ENCODE data around the gene NEU2. TPM values are rescaled to one million over a fixed set of nuclear protein-coding genes. Genes with fewer than 3 reads are reported as not detected.

NEU2 gene
- total and polyA plus RNA-seq, 2 of the 13 experiments (the other 11 are each of a cell fraction or from before 2014, with no cell fraction given): not detected

GRCh38 chr2:233059797-233060500 is 27.5 kb downstream of the NEU2 start, which contains the start of gene INPP5D (continued):
- TF ChIP-seq, protein P1, sequence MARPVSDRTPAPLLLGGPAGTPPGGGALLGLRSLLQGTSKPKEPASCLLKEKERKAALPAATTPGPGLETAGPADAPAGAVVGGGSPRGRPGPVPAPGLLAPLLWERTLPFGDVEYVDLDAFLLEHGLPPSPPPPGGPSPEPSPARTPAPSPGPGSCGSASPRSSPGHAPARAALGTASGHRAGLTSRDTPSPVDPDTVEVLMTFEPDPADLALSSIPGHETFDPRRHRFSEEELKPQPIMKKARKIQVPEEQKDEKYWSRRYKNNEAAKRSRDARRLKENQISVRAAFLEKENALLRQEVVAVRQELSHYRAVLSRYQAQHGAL (CRISPR knock-in tag; IDR thresholded peaks at IDR 0.05; ENCODE audit: not compliant biosample characterization): no peak
- peak; percentile 44; the same call in 1 of the 2 replicates for TF ChIP-seq UBTF (CRISPR knock-in tag; IDR thresholded peaks at IDR 0.05)
- peak; percentile 93 for TF ChIP-seq ZNF687 (CRISPR knock-in tag; IDR thresholded peaks at IDR 0.05)
- peak; percentile 41; the same call in 1 of the 2 replicates for TF ChIP-seq SALL2 (CRISPR knock-in tag; IDR thresholded peaks at IDR 0.05)
- TF ChIP-seq U2AF1 (optimal IDR thresholded peaks at IDR 0.05; ENCODE audit: low read depth, low read length): peak; percentile 73
- TF ChIP-seq YEATS4 (CRISPR knock-in tag; IDR thresholded peaks at IDR 0.05; ENCODE audit: borderline replicate concordance): peak; percentile 81
- peak; percentile 93 for TF ChIP-seq ZNF740 (CRISPR knock-in tag; IDR thresholded peaks at IDR 0.05)
- TF ChIP-seq CBX1 (IDR thresholded peaks at IDR 0.05; ENCODE audit: low read depth): no peak
- TF ChIP-seq, protein P2, sequence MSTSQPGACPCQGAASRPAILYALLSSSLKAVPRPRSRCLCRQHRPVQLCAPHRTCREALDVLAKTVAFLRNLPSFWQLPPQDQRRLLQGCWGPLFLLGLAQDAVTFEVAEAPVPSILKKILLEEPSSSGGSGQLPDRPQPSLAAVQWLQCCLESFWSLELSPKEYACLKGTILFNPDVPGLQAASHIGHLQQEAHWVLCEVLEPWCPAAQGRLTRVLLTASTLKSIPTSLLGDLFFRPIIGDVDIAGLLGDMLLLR (CRISPR knock-in tag; IDR thresholded peaks at IDR 0.05): peak; percentile 53; the same call in 1 of the 2 replicates
- no peak; the same call in 1 of the 2 replicates for TF ChIP-seq ZNF33A (CRISPR knock-in tag; IDR thresholded peaks at IDR 0.05; ENCODE audit: borderline replicate concordance)
- no peak for TF ChIP-seq ZNF674 (CRISPR knock-in tag; IDR thresholded peaks at IDR 0.05; ENCODE audit: low read depth)
- TF ChIP-seq ZBTB10 (CRISPR knock-in tag; IDR thresholded peaks at IDR 0.05; ENCODE audit: borderline replicate concordance): no peak; the same call in 1 of the 2 replicates
- peak; percentile 86; the same call in 1 of the 2 replicates for TF ChIP-seq ZNF501 (CRISPR knock-in tag; IDR thresholded peaks at IDR 0.05)

Measured in HepG2 (cell line).